Activated CD8-positive, alpha-beta memory T cell treated with anti-CD3 and anti-CD28 coated beads, Interleukin-2, amount 10 ng/mL, durations not matched to agents 7 days and 5 days (primary cell): Measurements from ENCODE around the gene CKS2. TPM values are rescaled to one million over a fixed set of nuclear protein-coding genes. Genes with fewer than 3 reads are reported as not detected.
"Not testable (repeated sequence)": the region's sequence is repeated elsewhere in the genome, so short reads cannot be mapped to it uniquely, and the experiment has no call there.

Experiments
- ATAC-seq: fragments of 150-1000 bp; cut with Tn5 transposase; one replicate; pipeline ENCODE4 v1.10.0; 2021; ENCODE audit warnings: moderate library complexity
- CTCF ChIA-PET: fragments of 350-600 bp; sonication (Branson Sonifier 250); formaldehyde crosslinking; loops from one replicate; lab custom pipeline; 2021; ENCODE audit warnings: antibody characterized with exemption; lab: Charles Lee
- DNase-seq: peaks from one replicate; pipeline ENCODE4 v3.0.0-alpha.2; 2020
- H3K27ac Mint-ChIP-seq: one replicate; pipeline ENCODE4 v1.8.0; 2021; ENCODE audit warnings: mild to moderate bottlenecking, mixed read lengths
- H3K27me3 Mint-ChIP-seq: one replicate; pipeline ENCODE4 v1.8.0; 2021; ENCODE audit warnings: mixed read lengths
- H3K36me3 Mint-ChIP-seq: one replicate; pipeline ENCODE4 v1.8.0; 2021; ENCODE audit warnings: mild to moderate bottlenecking, mixed read lengths
- H3K4me1 Mint-ChIP-seq: one replicate; pipeline ENCODE4 v1.8.0; 2021; ENCODE audit warnings: mixed read lengths
- H3K4me3 Mint-ChIP-seq: one replicate; pipeline ENCODE4 v1.8.0; 2021; ENCODE audit warnings: mild to moderate bottlenecking, moderate library complexity, mixed read lengths
- H3K9me3 Mint-ChIP-seq: one replicate; pipeline ENCODE4 v1.8.0; 2022; ENCODE audit warnings: low read depth, mixed read lengths
- total RNA-seq, 2 experiments: library from RNA; stranded (reverse); gene quantifications; one replicate each; pipeline ENCODE4 v1.2.3, GENCODE V29; 2021

The CKS2 gene
- total RNA-seq, 2 experiments from 2014 or later, result 200 to 225 TPM

GRCh38 chr9:89342948-89343347, 32.0 kb downstream of the CKS2 start:
- CTCF ChIA-PET, result interaction anchor here (1.1 to 1.6 kb wide), 3 partner anchors 15 to 206 kb away, joined by 3 to 5 read pairs (median 3); no protein-coding TSS in a partner anchor
- Mint-ChIP-seq H3K27ac (no peak overlapping the region), H3K4me1 (peaks cover 37% of the 10 kb centered on the region)

GRCh38 chr9:89343812-89344211, 32.8 kb downstream of the CKS2 start:
- DNase-seq, CTCF ChIA-PET, H3K4me3 Mint-ChIP-seq, ATAC-seq, H3K27me3 Mint-ChIP-seq, H3K27ac Mint-ChIP-seq, H3K9me3 Mint-ChIP-seq: not testable (repeated sequence)
- Mint-ChIP-seq H3K4me1 (peaks cover 34% of the 10 kb centered on the region), H3K36me3 (peaks cover 69% of the 10 kb centered on the region)

More at GRCh38 chr9:89342948-89343347, 32.0 kb downstream of the CKS2 start:
- H3K27me3 Mint-ChIP-seq, result no peaks in the 10 kb centered on the region
- ATAC-seq, result no peak
- H3K36me3 Mint-ChIP-seq, result peaks cover 68% of the 10 kb centered on the region
- no peak for DNase-seq
- no peaks in the 10 kb centered on the region for H3K9me3 Mint-ChIP-seq
- H3K4me3 Mint-ChIP-seq, result no peak overlapping the region

- ATAC-seq, result no peak
Observed at GRCh38 chr9:89345476-89345875, 34.5 kb downstream of the CKS2 start.

GRCh38 chr9:89346696-89347095, 35.7 kb downstream of the CKS2 start:
- no peaks in the 10 kb centered on the region for H3K27me3 Mint-ChIP-seq
- CTCF ChIA-PET, result interaction anchor here (0.8 to 1.8 kb wide), 2 partner anchors 11 to 13 kb away, joined by 3 to 4 read pairs; no protein-coding TSS in a partner anchor
- ATAC-seq (no peak), DNase-seq (no peak)
- no peak overlapping the region for H3K4me3 Mint-ChIP-seq
- H3K27ac Mint-ChIP-seq, result no peak overlapping the region
- H3K9me3 Mint-ChIP-seq, result no peaks in the 10 kb centered on the region
- peaks cover 22% of the 10 kb centered on the region for H3K4me1 Mint-ChIP-seq
- H3K36me3 Mint-ChIP-seq, result peaks cover 70% of the 10 kb centered on the region

More at GRCh38 chr9:89345476-89345875, 34.5 kb downstream of the CKS2 start:
- Mint-ChIP-seq H3K9me3 (no peaks in the 10 kb centered on the region), H3K36me3 (peaks cover 73% of the 10 kb centered on the region), H3K27me3 (no peaks in the 10 kb centered on the region), H3K4me3 (no peak overlapping the region), H3K27ac (no peak overlapping the region), H3K4me1 (peaks cover 22% of the 10 kb centered on the region)
- DNase-seq, result no peak
- CTCF ChIA-PET, result interaction anchor here (1.8 kb wide), 1 partner anchor 12 kb away, joined by 4 read pairs; no protein-coding TSS in a partner anchor

GRCh38 chr9:89347651-89348050, 36.7 kb downstream of the CKS2 start:
- DNase-seq, result no peak
- Mint-ChIP-seq H3K27ac (no peak overlapping the region), H3K36me3 (peaks cover 66% of the 10 kb centered on the region), H3K4me3 (no peak overlapping the region), H3K9me3 (no peaks in the 10 kb centered on the region), H3K27me3 (no peaks in the 10 kb centered on the region), H3K4me1 (peaks cover 29% of the 10 kb centered on the region)
- no peak for ATAC-seq
- CTCF ChIA-PET, result interaction anchor here (1.0 kb wide), 1 partner anchor 11 kb away, joined by 3 read pairs; no protein-coding TSS in a partner anchor

- Mint-ChIP-seq H3K27ac (no peak overlapping the region), H3K36me3 (peaks cover 56% of the 10 kb centered on the region), H3K9me3 (no peaks in the 10 kb centered on the region), H3K4me3 (no peak overlapping the region), H3K27me3 (no peaks in the 10 kb centered on the region), H3K4me1 (peaks cover 34% of the 10 kb centered on the region)
- no peak for ATAC-seq
- DNase-seq, result no peak
- CTCF ChIA-PET, result no interaction called here
Observed at GRCh38 chr9:89349607-89350006, 38.6 kb downstream of the CKS2 start.

- no peaks in the 10 kb centered on the region for H3K9me3 Mint-ChIP-seq
- H3K27me3 Mint-ChIP-seq, result no peaks in the 10 kb centered on the region
- CTCF ChIA-PET, result no interaction called here
- peaks cover 48% of the 10 kb centered on the region for H3K36me3 Mint-ChIP-seq
- ATAC-seq (no peak), DNase-seq (no peak)
- no peak overlapping the region for H3K4me3 Mint-ChIP-seq
- peaks cover 25% of the 10 kb centered on the region for H3K4me1 Mint-ChIP-seq
- peak overlapping the region; percentile 29 for H3K27ac Mint-ChIP-seq
Observed at GRCh38 chr9:89350988-89351557, 40.1 kb downstream of the CKS2 start.

GRCh38 chr9:89351584-89352300, 40.7 kb downstream of the CKS2 start:
- Mint-ChIP-seq H3K27ac (peak overlapping the region; percentile 90), H3K27me3 (no peaks in the 10 kb centered on the region), H3K36me3 (peaks cover 50% of the 10 kb centered on the region), H3K4me1 (peaks cover 26% of the 10 kb centered on the region), H3K9me3 (no peaks in the 10 kb centered on the region), H3K4me3 (no peak overlapping the region)
- ATAC-seq (no peak), DNase-seq (no peak)
- CTCF ChIA-PET, result no interaction called here

GRCh38 chr9:89352451-89352850, 41.5 kb downstream of the CKS2 start:
- DNase-seq, result no peak
- no peaks in the 10 kb centered on the region for H3K27me3 Mint-ChIP-seq
- peak overlapping the region; percentile 90 for H3K27ac Mint-ChIP-seq
- H3K36me3 Mint-ChIP-seq, result peaks cover 49% of the 10 kb centered on the region
- CTCF ChIA-PET, result interaction anchor here (1.3 kb wide), 2 partner anchors 34 to 36 kb away, joined by 3 read pairs; partner anchors contain the start of gene SECISBP2
- peak overlapping the region; percentile 50 for H3K4me3 Mint-ChIP-seq
- peaks cover 33% of the 10 kb centered on the region for H3K4me1 Mint-ChIP-seq
- H3K9me3 Mint-ChIP-seq, result no peaks in the 10 kb centered on the region
- ATAC-seq, result peak; percentile 32

- DNase-seq, result no peak
- no peak for ATAC-seq
- peak overlapping the region; percentile 50 for H3K4me3 Mint-ChIP-seq
- H3K36me3 Mint-ChIP-seq, result peaks cover 50% of the 10 kb centered on the region
- H3K9me3 Mint-ChIP-seq, result no peaks in the 10 kb centered on the region
- no peaks in the 10 kb centered on the region for H3K27me3 Mint-ChIP-seq
- H3K27ac Mint-ChIP-seq, result peak overlapping the region; percentile 90
- H3K4me1 Mint-ChIP-seq, result peaks cover 39% of the 10 kb centered on the region
- CTCF ChIA-PET, result interaction anchor here (1.3 kb wide), 2 partner anchors 34 to 35 kb away, joined by 3 read pairs; partner anchors contain the start of gene SECISBP2
Observed at GRCh38 chr9:89352874-89353649, 42.1 kb downstream of the CKS2 start.

- Mint-ChIP-seq H3K27me3 (no peaks in the 10 kb centered on the region), H3K36me3 (peaks cover 51% of the 10 kb centered on the region), H3K4me3 (no peak overlapping the region), H3K4me1 (peaks cover 49% of the 10 kb centered on the region), H3K27ac (no peak overlapping the region), H3K9me3 (no peaks in the 10 kb centered on the region)
- DNase-seq (no peak), ATAC-seq (no peak)
- CTCF ChIA-PET, result no interaction called here
Observed at GRCh38 chr9:89353989-89354388, 43.0 kb downstream of the CKS2 start.

GRCh38 chr9:89354471-89354870, 43.5 kb downstream of the CKS2 start:
- Mint-ChIP-seq H3K36me3 (peaks cover 52% of the 10 kb centered on the region), H3K9me3 (no peaks in the 10 kb centered on the region), H3K4me3 (no peak overlapping the region), H3K27ac (no peak overlapping the region), H3K4me1 (peaks cover 53% of the 10 kb centered on the region), H3K27me3 (no peaks in the 10 kb centered on the region)
- DNase-seq (no peak), ATAC-seq (no peak)
- CTCF ChIA-PET, result no interaction called here

GRCh38 chr9:89356782-89357181, 45.8 kb downstream of the CKS2 start:
- Mint-ChIP-seq H3K36me3 (peaks cover 55% of the 10 kb centered on the region), H3K27ac (peak overlapping the region; percentile 9), H3K4me1 (peaks cover 56% of the 10 kb centered on the region), H3K4me3 (no peak overlapping the region), H3K27me3 (no peaks in the 10 kb centered on the region), H3K9me3 (no peaks in the 10 kb centered on the region)
- ATAC-seq (no peak), DNase-seq (no peak)
- CTCF ChIA-PET, result interaction anchor here (0.8 to 1.8 kb wide), 4 partner anchors 11 to 192 kb away, joined by 3 to 4 read pairs (median 3); no protein-coding TSS in a partner anchor
